T-helper 2 cell treated with Interferon-gamma antibody and Interleukin-4, amounts not matched to agents 5 μg/mL and 100 μg/mL, for 36 hours (primary cell): ENCODE data around the gene ACVRL1.

Experiments used
- DNase-seq: peaks from one replicate; pipeline ENCODE4 v3.0.0; 2021; ENCODE audit warnings: low spot score
- H3K27ac Mint-ChIP-seq: one replicate; pipeline ENCODE4 v1.8.0; 2021; ENCODE audit warnings: mild to moderate bottlenecking, mixed read lengths
- H3K27me3 Mint-ChIP-seq: one replicate; pipeline ENCODE4 v1.8.0; 2021; ENCODE audit warnings: low read depth, mixed read lengths
- H3K36me3 Mint-ChIP-seq: one replicate; pipeline ENCODE4 v1.8.0; 2021; ENCODE audit warnings: low read depth, mixed read lengths
- H3K4me1 Mint-ChIP-seq: one replicate; pipeline ENCODE4 v1.8.0; 2021; ENCODE audit warnings: low read depth, mixed read lengths
- H3K4me3 Mint-ChIP-seq: one replicate; pipeline ENCODE4 v1.8.0; 2022; ENCODE audit warnings: mild to moderate bottlenecking, moderate library complexity, mixed read lengths
- H3K9me3 Mint-ChIP-seq: one replicate; pipeline ENCODE4 v1.8.0; 2021; ENCODE audit warnings: mixed read lengths

Gene ACVRL1

DNA sequence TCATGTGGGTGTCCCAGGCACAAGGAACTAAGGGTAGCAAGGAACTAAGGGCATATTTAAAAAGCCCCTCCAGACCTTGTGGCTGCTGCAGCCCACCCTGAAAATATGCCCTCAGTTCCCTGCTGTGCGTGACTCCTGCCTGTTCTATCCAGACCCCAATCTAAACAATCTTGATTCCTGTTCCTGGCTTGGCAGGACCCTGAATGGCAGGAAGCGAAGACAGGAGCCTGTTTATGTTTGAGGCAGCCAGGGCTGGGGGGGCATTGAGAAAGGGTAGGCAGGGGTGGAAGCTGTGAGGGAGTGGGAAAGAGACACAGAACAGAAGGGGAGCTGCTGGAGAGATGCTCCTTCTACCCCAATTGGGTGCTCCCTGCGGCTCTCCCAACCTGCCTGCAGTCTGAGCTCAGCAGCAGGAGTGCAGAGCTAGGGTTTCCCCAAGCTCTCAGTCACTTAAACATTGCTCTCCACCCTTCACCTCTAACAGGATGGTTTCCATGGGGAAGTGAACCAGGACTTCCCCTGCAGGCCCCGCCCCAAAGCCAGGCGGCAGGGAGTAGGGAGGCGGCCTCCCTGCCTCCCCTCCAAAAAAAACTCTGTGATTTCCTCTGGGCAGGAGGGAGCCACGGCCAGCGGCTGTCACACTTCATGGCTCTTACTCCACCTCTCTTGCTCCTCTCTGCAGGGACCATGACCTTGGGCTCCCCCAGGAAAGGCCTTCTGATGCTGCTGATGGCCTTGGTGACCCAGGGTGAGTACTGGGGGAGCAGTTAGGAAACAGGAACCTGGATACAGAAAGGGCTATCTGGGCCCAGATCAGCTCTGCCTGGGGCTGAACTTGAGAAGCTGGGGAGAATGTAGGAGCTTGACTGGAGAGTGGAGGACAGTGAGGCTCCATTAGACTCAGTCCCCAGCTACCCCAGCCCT, 4.7 kb downstream of the ACVRL1 start:
- Mint-ChIP-seq H3K4me3 (no peak overlapping the region), H3K27ac (no peak overlapping the region), H3K9me3 (no peaks in the 10 kb centered on the region), H3K4me1 (no peaks in the 10 kb centered on the region), H3K36me3 (no peaks in the 10 kb centered on the region), H3K27me3 (peaks cover 22% of the 10 kb centered on the region)
- no peak for DNase-seq

DNA sequence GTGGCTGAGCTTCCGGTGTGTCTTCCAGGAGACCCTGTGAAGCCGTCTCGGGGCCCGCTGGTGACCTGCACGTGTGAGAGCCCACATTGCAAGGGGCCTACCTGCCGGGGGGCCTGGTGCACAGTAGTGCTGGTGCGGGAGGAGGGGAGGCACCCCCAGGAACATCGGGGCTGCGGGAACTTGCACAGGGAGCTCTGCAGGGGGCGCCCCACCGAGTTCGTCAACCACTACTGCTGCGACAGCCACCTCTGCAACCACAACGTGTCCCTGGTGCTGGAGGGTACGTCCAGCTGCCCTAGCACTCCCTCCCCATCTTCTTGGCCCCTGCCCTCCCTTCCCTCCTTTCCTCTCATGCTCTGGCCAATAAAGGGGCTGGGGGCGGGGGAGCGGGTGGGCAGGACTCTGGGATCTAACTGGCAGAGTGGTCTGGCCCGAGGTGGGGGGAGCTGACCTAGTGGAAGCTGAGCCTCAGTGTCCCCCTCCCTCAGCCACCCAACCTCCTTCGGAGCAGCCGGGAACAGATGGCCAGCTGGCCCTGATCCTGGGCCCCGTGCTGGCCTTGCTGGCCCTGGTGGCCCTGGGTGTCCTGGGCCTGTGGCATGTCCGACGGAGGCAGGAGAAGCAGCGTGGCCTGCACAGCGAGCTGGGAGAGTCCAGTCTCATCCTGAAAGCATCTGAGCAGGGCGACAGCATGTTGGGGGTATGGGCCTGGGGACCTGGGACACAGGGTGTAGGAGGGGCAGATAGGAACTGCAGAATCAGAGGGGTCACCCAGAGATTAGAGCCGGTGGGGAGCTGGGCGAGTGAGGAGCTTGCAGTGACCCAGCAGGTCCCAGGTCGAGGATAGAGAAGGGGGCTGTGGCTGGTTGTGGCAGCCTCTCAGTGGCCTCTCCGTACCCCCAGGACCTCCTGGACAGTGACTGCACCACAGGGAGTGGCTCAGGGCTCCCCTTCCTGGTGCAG, 6.0 kb downstream of the ACVRL1 start:
- Mint-ChIP-seq H3K4me3 (no peak overlapping the region), H3K36me3 (no peaks in the 10 kb centered on the region), H3K27me3 (peaks cover 14% of the 10 kb centered on the region), H3K9me3 (no peaks in the 10 kb centered on the region), H3K27ac (no peak overlapping the region), H3K4me1 (no peaks in the 10 kb centered on the region)
- no peak for DNase-seq

DNA sequence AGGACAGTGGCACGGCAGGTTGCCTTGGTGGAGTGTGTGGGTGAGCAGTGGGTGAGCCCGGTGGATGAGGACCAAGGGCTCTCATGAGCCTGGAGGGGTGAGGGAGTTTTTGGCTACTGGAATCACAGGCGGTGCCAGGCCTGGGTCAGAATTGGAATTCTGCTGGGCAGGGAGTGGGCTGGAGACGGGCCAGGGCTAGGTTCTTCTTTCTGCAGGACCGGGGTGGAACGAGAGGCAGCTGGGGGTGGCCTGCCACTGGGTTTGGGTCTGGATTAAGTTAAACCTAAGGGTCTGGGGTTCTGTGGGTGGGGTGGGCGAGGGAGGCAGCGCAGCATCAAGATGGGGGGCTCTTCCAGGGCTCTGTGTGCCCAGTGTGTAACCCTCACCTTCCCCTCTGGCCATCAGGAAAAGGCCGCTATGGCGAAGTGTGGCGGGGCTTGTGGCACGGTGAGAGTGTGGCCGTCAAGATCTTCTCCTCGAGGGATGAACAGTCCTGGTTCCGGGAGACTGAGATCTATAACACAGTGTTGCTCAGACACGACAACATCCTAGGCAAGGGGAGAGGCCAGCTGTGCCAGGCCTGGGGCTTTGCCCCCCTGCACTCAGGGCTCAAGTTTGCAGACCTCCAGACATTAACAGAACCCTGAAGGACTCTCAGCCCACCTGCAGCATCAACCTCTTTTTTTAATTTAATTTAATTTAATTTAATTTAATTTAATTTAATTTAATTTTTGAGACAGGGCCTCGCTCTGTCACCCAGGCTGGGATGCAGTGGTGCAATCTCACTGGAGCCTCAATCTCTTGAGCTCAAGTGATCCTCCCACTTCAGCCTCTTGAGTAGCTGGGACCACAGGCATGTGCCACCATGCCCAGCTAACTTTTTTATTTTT, 7.0 kb downstream of the ACVRL1 start:
- no peaks in the 10 kb centered on the region for H3K4me1 Mint-ChIP-seq
- no peaks in the 10 kb centered on the region for H3K36me3 Mint-ChIP-seq
- DNase-seq = no peak
- H3K27me3 Mint-ChIP-seq = peaks cover 4% of the 10 kb centered on the region
- no peak overlapping the region for H3K27ac Mint-ChIP-seq
- no peaks in the 10 kb centered on the region for H3K9me3 Mint-ChIP-seq
- no peak overlapping the region for H3K4me3 Mint-ChIP-seq

DNA sequence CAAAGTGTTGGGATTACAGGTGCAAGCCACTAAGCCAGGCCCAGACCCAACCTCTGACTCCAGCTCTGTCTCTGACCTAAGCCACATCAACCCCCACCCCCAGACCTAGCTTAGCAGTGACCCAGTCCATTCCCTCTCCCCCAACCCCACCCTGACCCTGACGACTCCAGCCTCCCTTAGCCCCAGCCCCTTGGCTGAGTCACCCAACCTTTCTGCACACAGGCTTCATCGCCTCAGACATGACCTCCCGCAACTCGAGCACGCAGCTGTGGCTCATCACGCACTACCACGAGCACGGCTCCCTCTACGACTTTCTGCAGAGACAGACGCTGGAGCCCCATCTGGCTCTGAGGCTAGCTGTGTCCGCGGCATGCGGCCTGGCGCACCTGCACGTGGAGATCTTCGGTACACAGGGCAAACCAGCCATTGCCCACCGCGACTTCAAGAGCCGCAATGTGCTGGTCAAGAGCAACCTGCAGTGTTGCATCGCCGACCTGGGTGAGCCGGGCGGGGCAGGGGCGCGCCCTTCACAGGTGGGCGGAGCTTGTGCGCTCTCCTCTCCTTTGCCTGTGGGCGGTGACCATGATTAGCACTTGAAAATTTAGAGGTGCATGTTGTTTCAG, 7.8 kb downstream of the ACVRL1 start:
- Mint-ChIP-seq H3K4me1 (no peaks in the 10 kb centered on the region), H3K4me3 (no peak overlapping the region), H3K36me3 (no peaks in the 10 kb centered on the region), H3K9me3 (no peaks in the 10 kb centered on the region), H3K27ac (no peak overlapping the region), H3K27me3 (no peaks in the 10 kb centered on the region)
- DNase-seq = no peak

DNA sequence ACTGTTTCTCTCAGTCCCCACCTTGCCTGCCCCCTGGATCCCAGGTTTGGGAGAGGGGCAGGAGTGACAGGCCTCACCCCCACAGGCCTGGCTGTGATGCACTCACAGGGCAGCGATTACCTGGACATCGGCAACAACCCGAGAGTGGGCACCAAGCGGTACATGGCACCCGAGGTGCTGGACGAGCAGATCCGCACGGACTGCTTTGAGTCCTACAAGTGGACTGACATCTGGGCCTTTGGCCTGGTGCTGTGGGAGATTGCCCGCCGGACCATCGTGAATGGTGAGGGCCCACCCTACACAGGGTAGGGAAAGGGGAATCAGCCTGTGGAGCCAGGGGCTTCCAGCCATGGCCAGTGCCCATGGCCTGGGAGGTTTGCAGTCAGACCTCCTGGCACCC, 8.6 kb downstream of the ACVRL1 start:
- H3K4me3 Mint-ChIP-seq = no peak overlapping the region
- H3K9me3 Mint-ChIP-seq = no peaks in the 10 kb centered on the region
- no peaks in the 10 kb centered on the region for H3K27me3 Mint-ChIP-seq
- no peak overlapping the region for H3K27ac Mint-ChIP-seq
- no peaks in the 10 kb centered on the region for H3K36me3 Mint-ChIP-seq
- no peak for DNase-seq
- H3K4me1 Mint-ChIP-seq = no peaks in the 10 kb centered on the region

DNA sequence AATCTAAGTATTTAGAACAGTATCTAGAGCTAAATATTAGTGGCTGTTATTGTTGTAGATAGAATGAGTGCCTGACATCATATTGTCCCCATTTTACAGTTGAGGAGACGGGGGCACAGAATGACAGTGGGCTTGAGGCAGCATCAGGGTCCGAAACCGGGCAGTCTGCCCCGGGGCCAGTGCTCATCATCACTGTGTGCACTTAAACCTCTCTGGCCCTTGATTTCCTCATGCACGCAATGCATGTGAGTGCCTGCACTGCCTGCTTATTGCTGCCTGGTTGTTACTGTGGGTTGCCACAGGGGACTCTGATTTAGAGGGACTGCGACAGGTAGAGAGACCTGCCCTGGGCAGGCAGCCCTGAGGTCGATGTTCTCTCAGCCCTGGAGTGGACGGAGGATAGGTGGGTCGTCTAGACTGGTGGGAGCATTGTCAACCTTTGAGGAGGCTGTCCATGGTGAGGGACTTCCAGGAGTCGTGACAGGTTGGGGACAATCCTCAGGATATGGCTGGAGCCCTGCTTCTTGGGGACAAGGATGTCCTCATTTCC, 9.8 kb downstream of the ACVRL1 start:
- Mint-ChIP-seq H3K9me3 (no peaks in the 10 kb centered on the region), H3K36me3 (no peaks in the 10 kb centered on the region), H3K27ac (no peak overlapping the region), H3K27me3 (no peaks in the 10 kb centered on the region), H3K4me3 (no peak overlapping the region), H3K4me1 (no peaks in the 10 kb centered on the region)
- DNase-seq = no peak

DNA sequence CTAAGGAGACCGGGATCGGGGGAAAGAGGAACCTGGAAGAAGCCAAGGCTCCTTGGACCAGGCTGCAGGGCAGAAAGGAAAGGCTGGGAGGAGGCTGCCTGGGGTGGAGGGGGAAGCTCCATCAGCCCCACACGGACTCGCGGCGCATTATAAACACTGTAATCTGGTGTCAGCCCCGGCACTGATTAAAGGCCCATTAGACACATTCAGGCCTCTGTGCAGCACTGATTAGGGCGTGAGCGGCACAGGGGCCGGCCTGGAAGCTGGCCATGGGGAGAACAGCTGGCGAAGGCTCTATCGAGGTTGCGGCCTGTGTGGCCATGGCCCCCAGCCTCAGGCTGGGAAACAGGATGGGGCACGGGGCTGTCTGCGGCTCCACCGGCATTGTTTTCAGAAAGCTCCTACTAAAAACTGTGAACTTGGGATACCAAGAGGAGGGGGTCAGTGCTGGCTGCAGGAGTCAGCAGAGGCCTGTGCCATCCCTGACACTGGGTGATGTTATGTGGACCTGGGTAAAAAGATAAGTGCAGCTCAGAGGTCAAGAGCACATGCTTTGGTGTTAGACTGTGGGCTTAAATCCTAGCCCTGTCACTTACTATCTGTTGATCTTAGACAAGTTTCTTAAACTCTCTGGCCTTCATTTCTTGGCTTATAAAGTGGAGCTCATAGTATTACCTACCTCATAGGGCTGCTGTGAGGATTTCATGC, 10.6 kb downstream of the ACVRL1 start:
- no peak overlapping the region for H3K27ac Mint-ChIP-seq

DNA sequence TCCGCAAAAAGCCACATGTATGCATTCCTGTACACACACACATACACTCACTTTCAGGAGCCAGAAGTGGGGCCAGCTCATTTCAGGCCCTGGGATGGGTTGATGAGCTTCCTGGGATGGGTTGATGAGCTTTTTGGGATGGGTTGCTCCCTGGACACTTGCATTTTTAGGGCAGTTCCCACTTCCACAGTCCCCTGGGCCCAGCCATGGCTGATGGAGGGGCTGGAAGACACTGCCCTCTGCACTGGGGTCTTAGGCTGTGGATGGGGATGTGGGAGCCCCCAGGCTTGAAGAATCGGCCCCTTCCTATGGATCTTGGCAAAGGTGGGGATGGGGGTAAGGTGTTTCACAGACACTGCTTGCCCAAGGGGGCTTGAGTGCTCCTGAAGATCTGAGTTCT, 12.7 kb downstream of the ACVRL1 start:
- H3K4me3 Mint-ChIP-seq = no peak overlapping the region
- no peaks in the 10 kb centered on the region for H3K36me3 Mint-ChIP-seq
- peaks cover 3% of the 10 kb centered on the region for H3K4me1 Mint-ChIP-seq
- H3K9me3 Mint-ChIP-seq = no peaks in the 10 kb centered on the region
- no peak overlapping the region for H3K27ac Mint-ChIP-seq
- peaks cover 9% of the 10 kb centered on the region for H3K27me3 Mint-ChIP-seq
- no peak for DNase-seq

More for the DNA sequence above, 10.6 kb downstream of the ACVRL1 start:
- Mint-ChIP-seq H3K27me3 (no peaks in the 10 kb centered on the region), H3K9me3 (no peaks in the 10 kb centered on the region), H3K4me3 (no peak overlapping the region), H3K4me1 (no peaks in the 10 kb centered on the region), H3K36me3 (no peaks in the 10 kb centered on the region)
- DNase-seq = no peak

DNA sequence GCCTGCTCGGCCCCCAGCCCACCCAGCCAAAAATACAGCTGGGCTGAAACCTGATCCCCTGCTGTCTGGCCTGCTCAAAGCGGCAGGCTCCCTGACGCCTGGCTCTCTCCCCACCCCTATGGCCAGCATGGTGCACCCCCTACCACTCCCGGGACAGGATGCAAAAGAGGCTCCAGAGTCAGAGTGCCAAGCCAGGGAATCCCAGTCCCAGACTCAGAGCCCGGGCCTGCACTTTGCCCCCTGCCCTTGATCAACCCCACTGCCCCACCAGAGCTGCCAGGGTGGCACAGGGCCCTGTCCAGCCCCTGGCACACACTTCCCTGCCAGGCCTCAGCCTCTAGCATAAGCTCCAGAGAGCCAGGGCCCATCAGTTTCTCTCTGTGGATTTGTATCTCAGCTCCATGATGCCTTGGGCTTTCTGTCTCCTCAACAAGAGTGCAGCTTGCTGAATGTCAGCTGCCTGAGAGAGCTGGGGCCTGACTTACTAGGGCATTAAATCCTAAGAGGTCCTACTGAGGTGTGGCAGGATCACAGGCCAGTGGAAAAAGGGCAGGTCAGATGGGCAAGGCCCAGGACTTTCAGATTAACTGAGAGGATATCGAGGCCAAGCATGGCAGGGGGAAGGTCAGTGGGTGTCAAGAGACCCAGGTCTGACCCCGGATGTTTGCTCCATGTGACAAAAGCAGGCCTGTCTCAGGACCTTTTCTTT, 13.9 kb downstream of the ACVRL1 start:
- peaks cover 14% of the 10 kb centered on the region for H3K27me3 Mint-ChIP-seq
- H3K36me3 Mint-ChIP-seq = no peaks in the 10 kb centered on the region
- H3K27ac Mint-ChIP-seq = no peak overlapping the region
- no peak overlapping the region for H3K4me3 Mint-ChIP-seq
- H3K9me3 Mint-ChIP-seq = no peaks in the 10 kb centered on the region
- no peak for DNase-seq
- H3K4me1 Mint-ChIP-seq = peaks cover 6% of the 10 kb centered on the region

DNA sequence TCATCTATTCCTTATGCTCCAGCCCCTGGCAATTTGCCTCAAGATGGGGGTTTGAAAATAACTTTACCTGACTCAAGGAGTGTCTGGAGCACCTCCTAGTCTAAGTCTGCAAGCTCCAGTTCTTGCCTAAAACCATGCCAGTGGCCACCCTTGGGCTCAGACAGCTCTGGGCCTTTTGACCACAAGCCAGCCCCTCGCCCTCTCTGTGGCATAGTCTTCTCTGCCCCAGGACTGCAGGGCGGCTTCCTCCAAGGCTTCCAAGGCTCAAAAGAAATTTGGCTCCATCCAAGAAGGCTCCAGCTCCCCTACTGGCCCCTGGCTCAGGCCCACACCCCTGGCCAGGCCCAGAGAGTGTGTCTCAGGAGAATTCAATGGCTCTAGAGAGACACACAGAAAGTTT, 14.8 kb downstream of the ACVRL1 start:
- Mint-ChIP-seq H3K4me3 (no peak overlapping the region), H3K4me1 (peaks cover 6% of the 10 kb centered on the region), H3K27me3 (peaks cover 14% of the 10 kb centered on the region), H3K9me3 (no peaks in the 10 kb centered on the region), H3K27ac (no peak overlapping the region), H3K36me3 (no peaks in the 10 kb centered on the region)
- DNase-seq = no peak

DNA sequence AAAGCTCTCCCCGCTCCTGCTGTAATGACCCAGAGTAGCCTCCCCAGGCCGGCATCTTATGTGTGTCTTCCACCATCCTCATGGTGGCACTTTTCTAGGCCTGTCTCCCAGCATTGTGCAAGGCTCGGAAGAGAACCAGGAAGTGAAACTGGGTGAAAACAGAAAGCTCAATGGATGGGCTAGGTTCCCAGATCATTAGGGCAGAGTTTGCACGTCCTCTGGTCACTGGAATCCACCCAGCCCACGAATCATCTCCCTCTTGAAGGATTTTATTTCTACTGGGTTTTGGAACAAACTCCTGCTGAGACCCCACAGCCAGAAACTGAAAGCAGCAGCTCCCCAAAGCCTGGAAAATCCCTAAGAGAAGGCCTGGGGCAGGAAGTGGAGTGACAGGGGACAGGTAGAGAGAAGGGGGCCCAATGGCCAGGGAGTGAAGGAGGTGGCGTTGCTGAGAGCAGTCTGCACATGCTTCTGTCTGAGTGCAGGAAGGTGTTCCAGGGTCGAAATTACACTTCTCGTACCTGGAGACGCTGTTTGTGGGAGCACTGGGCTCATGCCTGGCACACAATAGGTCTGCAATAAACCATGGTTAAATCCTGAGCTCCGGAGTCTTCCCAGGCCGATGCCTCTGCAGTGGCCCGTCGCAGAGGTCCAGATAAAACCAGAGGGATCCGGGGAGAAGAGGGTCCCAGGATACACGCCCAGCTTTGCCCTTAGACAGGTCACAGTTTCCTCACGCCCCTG, 15.6 kb downstream of the ACVRL1 start:
- no peak overlapping the region for H3K4me3 Mint-ChIP-seq

More for the DNA sequence above, 15.6 kb downstream of the ACVRL1 start:
- no peaks in the 10 kb centered on the region for H3K9me3 Mint-ChIP-seq
- no peaks in the 10 kb centered on the region for H3K36me3 Mint-ChIP-seq
- peaks cover 14% of the 10 kb centered on the region for H3K27me3 Mint-ChIP-seq
- peaks cover 6% of the 10 kb centered on the region for H3K4me1 Mint-ChIP-seq
- H3K27ac Mint-ChIP-seq = no peak overlapping the region
- DNase-seq = no peak
